ENCODE data around the gene OR52J3.

OR52J3 gene

DNA sequence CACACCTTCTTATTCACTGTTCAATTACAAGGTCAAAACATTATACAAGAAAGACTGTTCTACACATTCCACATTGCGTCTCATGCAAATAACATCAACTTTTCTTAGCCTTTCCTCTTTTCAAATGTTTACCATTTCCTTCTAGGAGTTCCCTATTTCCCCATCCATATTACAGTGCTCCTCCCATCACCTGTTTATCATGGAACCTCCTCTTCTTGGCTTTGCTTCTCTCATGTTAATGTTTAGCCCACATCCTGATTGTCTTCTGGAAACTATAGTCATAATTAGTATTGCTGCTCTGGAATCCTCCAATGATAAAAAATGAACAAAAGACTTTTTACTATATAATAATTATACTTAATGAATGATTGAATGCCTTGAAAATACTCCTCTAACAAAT, 44.3 kb downstream of the OR52J3 start:
- Histone ChIP-seq H3K36me3 (ENCODE audit: control insufficient read depth in 4 of 4, insufficient read depth in 4 of 4, low read length in 3 of 4) (no peaks in the 10 kb centered on the region), H3K9me3 (ENCODE audit: control extremely low read depth in 1 of 5, control insufficient read depth in 4 of 5, insufficient read depth in 2 of 5, low read depth in 1 of 5, low read length in 4 of 5) (no peaks in the 10 kb centered on the region), H3K4me3 (ENCODE audit: control insufficient read depth in 1 of 7, extremely low read depth in 1 of 7, insufficient read depth in 4 of 7, low read depth in 2 of 7, low read length in 6 of 7) (no peak overlapping the region), H3K27me3 (replicated peaks in 2 of 5; ENCODE audit: control insufficient read depth in 4 of 5, insufficient read depth in 5 of 5, low read length in 4 of 5) (no peaks in the 10 kb centered on the region), H3K4me1 (ENCODE audit: control extremely low read depth in 1 of 4, control insufficient read depth in 4 of 4, insufficient read depth in 4 of 4, low read length in 3 of 4) (no peaks in the 10 kb centered on the region), H3K27ac (ENCODE audit: insufficient read depth in 1 of 2, low read depth in 1 of 2, low read length in 2 of 2, poor library complexity in 1 of 2, severe bottlenecking in 2 of 2) (no peak overlapping the region)
- 100% methylated on average over 1 of the region's 1 CpG for WGBS (ENCODE audit: insufficient coverage)
- ChIA-PET POLR2A (interaction anchor here (0.6 kb wide), 1 partner anchor 16 kb away, joined by 3 read pairs; no protein-coding TSS in a partner anchor), CTCF (no interaction called here)
- no peak for DNase-seq

DNA sequence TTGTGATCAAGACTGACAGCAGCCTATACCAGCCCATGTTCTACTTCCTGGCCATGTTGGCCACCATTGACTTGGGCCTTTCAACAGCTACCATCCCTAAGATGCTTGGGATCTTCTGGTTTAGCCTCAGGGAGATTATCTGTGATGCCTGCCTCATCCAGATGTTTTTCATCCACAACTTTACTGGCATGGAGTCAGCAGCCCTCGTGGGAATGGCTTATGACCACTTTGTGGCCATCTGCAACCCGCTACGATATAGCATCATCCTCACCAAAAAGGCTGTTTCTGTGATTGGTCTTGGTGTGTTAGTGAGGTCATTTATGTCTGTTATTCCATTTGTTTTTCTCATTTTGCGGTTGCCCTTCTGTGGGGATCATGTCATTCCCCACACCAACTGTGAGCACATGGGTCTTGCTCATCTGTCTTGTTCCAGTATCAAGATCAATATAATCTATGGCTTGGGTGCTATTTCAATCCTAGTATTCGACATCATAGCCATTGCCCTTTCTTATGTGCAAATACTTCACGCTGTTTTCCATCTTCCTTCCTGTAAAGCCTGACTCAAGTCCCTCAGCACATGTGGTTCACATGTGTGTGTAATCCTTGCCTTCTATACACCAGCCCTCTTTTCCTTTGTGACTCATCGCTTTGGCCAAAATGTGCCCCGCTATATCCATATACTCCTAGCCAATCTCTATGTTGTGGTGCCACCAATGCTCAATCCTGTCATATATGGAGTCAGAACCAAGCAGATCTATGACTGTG, 46.7 kb downstream of the OR52J3 start:
- CTCF ChIA-PET = no interaction called here
- no peak overlapping the region for H3K4me3 ChIP-seq (ENCODE audit: control insufficient read depth in 1 of 7, extremely low read depth in 1 of 7, insufficient read depth in 4 of 7, low read depth in 2 of 7, low read length in 6 of 7)
- no peak overlapping the region for H3K27ac ChIP-seq (ENCODE audit: insufficient read depth in 1 of 2, low read depth in 1 of 2, low read length in 2 of 2, poor library complexity in 1 of 2, severe bottlenecking in 2 of 2)
- POLR2A ChIA-PET = no interaction called here
- no peaks in the 10 kb centered on the region for H3K36me3 ChIP-seq (ENCODE audit: control insufficient read depth in 4 of 4, insufficient read depth in 4 of 4, low read length in 3 of 4)
- H3K27me3 ChIP-seq (replicated peaks in 2 of 5; ENCODE audit: control insufficient read depth in 4 of 5, insufficient read depth in 5 of 5, low read length in 4 of 5) = no peaks in the 10 kb centered on the region
- H3K4me1 ChIP-seq (ENCODE audit: control extremely low read depth in 1 of 4, control insufficient read depth in 4 of 4, insufficient read depth in 4 of 4, low read length in 3 of 4) = no peaks in the 10 kb centered on the region
- DNase-seq = no peak
- no peaks in the 10 kb centered on the region for H3K9me3 ChIP-seq (ENCODE audit: control extremely low read depth in 1 of 5, control insufficient read depth in 4 of 5, insufficient read depth in 2 of 5, low read depth in 1 of 5, low read length in 4 of 5)
- 100% methylated on average over 4 of the region's 8 CpGs for WGBS (ENCODE audit: insufficient coverage)

DNA sequence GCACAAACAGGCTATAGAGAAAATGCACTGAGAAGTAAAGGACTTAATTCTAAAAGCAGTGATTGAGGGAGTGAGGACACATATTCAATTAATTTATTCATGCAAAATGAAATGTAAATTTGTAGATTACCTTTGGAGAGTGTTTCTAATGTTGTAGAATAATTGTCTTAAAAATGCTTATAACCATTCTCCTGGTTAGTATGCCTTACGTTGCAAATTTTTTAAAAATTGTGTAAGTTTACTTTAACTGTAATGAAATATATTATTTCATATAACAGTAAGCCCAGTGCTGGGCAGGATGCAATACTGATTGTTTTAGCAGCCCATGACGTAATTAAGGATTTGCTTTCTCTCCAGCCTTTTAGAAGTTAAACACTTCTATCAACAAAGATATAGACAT, 49.7 kb downstream of the OR52J3 start:
- WGBS (ENCODE audit: insufficient coverage) = no CpG with 5 or more reads among the region's 2 CpGs
- no peak for DNase-seq
- ChIA-PET CTCF (no interaction called here), POLR2A (no interaction called here)
- H3K4me1 ChIP-seq (ENCODE audit: control extremely low read depth in 1 of 4, control insufficient read depth in 4 of 4, insufficient read depth in 4 of 4, low read length in 3 of 4) = no peaks in the 10 kb centered on the region
- H3K9me3 ChIP-seq (ENCODE audit: control extremely low read depth in 1 of 5, control insufficient read depth in 4 of 5, insufficient read depth in 2 of 5, low read depth in 1 of 5, low read length in 4 of 5) = no peaks in the 10 kb centered on the region
- H3K36me3 ChIP-seq (ENCODE audit: control insufficient read depth in 4 of 4, insufficient read depth in 4 of 4, low read length in 3 of 4) = no peaks in the 10 kb centered on the region
- no peak overlapping the region for H3K27ac ChIP-seq (ENCODE audit: insufficient read depth in 1 of 2, low read depth in 1 of 2, low read length in 2 of 2, poor library complexity in 1 of 2, severe bottlenecking in 2 of 2)
- no peak overlapping the region for H3K4me3 ChIP-seq (ENCODE audit: control insufficient read depth in 1 of 7, extremely low read depth in 1 of 7, insufficient read depth in 4 of 7, low read depth in 2 of 7, low read length in 6 of 7)
- H3K27me3 ChIP-seq (replicated peaks in 2 of 5; ENCODE audit: control insufficient read depth in 4 of 5, insufficient read depth in 5 of 5, low read length in 4 of 5) = no peaks in the 10 kb centered on the region

All from common myeloid progenitor, CD34-positive (primary cell).